Hepatocyte (in vitro differentiated cells): ENCODE measurements around the gene PRDM16.

Experiments
- CTCF ChIP-seq: fragments of 200-600 bp; sonication (generic); IDR thresholded peaks from 2 replicates; pipeline ENCODE4 v1.5.1; 2016; ENCODE audit warnings: antibody characterized with exemption, mild to moderate bottlenecking; ENCODE audit not compliant: poor library complexity
- EZH2 ChIP-seq: fragments of 200-600 bp; sonication (generic); IDR thresholded peaks from 2 replicates; pipeline ENCODE4 v1.6.1; 2016; ENCODE audit warnings: antibody characterized with exemption, mild to moderate bottlenecking, borderline replicate concordance

- TF ChIP-seq CTCF: no peak
- no peak for TF ChIP-seq EZH2
These were observed 31.5 kb upstream of the PRDM16 start for GRCh38 chr1:3037281-3038040.
